Measurements from ENCODE around the gene GABRG3. TPM values are rescaled to one million over a fixed set of nuclear protein-coding genes. Genes with fewer than 3 reads are reported as not detected.

Gene GABRG3
- total RNA-seq, 1 donor from 2014 or later, result not detected

- DNase-seq (ENCODE audit: low spot score), result no peak
These were observed 521.0 kb downstream of the GABRG3 start for GRCh38 chr15:27491666-27492621.

DNA sequence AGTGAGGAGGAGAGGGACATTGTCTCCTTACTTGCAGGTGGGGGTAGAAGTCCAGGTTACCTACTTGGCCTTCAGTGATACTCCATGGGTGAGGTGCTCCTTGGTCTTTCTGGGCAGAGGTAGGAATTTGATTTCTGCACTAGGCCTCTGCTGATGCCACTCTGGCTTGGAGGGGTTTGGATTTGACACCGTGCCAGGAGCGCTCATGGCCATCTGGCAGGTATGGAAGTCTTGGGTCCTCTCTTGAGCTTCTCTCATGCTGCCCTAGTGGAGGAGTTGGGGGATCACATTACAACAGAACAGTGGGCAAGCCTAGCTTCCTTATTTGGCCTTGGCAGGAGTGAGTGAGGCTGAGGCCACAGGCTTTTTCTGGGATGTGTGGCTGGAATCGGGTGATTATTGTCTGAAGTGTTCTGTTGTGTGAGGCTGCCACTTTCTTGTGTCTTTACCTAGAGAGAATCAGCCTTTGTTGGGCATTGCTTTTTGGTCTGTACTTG, 525.0 kb downstream of the GABRG3 start:
- DNase-seq (ENCODE audit: low spot score), result no peak

GRCh38 chr15:27498700-27499099, 527.7 kb downstream of the GABRG3 start:
- DNase-seq (ENCODE audit: low spot score), result no peak

DNA sequence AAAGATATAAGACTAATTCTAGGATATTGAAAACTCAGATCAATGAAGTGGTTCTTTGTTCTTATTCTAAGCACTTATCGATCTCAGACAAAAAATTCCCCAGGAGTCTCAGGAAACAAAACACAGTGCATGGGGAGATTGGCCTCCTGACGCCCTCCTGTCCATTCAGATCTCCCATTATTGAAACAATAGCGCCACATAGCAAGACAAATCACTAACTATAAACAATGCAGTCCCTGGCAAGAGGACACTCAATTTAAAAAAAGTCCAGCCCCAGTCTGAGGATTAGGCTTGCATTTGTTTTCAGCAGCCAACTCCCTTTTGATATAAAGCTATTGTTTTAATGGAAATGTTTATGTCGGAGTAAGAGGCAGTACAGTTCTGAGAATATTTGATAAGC, 528.2 kb downstream of the GABRG3 start:
- no peak for DNase-seq (ENCODE audit: low spot score)

DNA sequence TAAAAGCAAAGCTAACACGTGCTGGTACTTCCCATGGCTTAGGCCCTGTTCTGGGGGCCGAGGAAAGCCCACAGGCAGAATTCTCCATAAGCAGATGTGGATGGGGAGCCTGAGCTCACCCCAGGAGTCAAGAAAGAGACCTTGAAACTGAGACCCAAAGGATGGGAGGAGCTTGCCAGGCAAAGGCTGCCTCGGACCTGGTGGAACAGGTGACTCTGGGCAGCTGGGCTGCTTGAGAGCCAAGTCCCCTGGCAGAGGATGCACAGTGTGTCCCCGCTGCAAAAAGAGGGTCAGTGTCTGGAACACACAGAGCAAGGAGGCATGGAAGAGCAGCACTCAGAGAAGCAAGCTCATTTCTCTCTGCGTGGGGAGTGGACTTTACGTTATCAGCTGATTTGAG, 528.7 kb downstream of the GABRG3 start:
- no peak for DNase-seq (ENCODE audit: low spot score)

GRCh38 chr15:27500206-27500605, 529.2 kb downstream of the GABRG3 start:
- DNase-seq (ENCODE audit: low spot score), result no peak

GRCh38 chr15:27506752-27507151, 535.8 kb downstream of the GABRG3 start:
- DNase-seq (ENCODE audit: low spot score), result no peak

DNA sequence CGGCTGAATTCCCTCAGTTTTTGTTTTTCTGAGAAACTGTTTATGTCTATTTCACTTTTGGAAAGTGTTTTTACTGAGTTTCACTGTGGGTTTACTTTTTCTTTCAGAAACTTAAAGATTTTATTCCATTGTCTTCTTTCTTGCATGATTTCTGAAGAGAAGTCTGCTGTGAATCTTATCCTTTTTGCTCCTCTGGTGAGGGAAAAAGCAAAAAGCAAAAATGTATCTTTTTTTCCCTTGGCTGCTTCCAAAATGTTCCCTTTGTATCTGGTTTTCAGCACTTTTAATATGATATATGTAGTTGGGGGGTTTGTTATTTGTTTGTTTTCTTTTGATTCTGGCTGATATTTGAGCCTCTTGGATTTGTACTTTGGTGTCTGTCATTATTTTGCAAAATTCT, 538.0 kb downstream of the GABRG3 start:
- DNase-seq (ENCODE audit: low spot score), result no peak

GRCh38 chr15:27512281-27513001, 541.5 kb downstream of the GABRG3 start:
- no peak for DNase-seq (ENCODE audit: low spot score)

DNA sequence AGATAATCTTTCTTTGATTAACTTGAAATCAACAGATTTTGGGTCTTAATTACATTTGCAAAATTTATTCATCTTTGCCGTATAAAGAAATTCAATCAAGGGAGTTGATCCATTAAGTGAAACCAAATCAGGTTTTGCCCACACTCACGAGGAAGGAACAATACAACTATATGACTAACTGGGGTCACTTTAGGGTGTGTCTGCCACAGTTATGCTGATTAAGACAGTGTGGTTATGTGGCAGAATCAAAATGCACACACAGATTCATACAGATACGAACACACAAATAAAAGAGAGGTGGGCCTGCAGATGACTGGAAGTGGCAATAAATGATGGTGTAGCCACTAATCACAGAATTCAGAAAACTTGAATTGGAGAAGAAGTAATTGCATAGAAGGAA, 543.5 kb downstream of the GABRG3 start:
- DNase-seq (ENCODE audit: low spot score), result no peak

GRCh38 chr15:27527490-27528067, 556.6 kb downstream of the GABRG3 start:
- DNase-seq (ENCODE audit: low spot score), result no peak

GRCh38 chr15:27529399-27529798, 558.4 kb downstream of the GABRG3 start:
- no peak for DNase-seq (ENCODE audit: low spot score)

- DNase-seq (ENCODE audit: low spot score), result no peak
These were observed 560.0 kb downstream of the GABRG3 start for GRCh38 chr15:27530994-27531393.

DNA sequence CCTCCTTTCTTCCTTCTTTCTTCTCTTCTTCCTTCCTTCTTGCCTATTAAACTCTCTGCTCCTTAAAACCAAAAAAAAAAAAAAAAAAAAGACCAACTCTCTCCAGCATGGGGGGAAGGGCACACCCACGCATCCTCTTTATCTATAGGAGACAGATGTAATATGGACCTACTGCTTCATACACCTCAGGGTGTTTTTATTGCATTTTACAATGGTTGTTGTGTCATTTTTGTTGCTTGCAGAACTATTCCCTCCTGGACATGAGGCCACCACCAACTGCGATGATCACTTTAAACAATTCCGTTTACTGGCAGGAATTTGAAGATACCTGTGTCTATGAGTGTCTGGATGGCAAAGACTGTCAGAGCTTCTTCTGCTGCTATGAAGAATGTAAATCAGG, 561.4 kb downstream of the GABRG3 start:
- DNase-seq (ENCODE audit: low spot score), result no peak

DNA sequence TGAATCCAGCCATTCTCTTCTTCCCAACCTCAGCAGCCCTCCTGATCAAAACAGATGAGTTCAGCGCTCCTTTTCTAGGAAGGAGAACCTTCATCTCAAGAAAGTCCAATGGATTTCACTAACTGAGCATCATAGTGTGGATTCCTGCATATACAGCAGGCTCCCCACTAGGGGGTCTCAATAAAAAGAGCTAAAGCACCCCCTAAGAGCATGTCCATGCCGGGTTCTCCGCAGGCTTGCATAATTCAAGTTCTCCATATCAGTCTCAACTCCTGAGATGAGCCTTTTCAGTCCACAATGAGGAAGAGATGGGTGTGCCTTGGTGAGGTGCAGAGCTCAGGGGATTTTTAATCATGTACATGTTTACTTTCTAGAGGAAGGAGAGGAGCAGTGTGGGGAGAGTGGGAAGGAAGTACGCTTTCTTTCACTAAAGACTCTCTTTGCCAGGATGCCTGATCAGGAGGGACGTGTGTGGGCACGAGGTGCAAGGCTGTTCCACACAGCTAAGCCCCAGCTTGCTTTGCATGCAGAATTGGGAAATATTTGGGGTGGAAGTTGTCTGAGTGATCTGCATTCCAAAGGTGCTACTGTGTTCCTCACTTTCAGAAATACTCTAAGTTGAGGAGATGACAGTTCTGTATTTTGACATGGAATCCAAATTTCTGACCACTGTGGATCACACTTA, 564.6 kb downstream of the GABRG3 start:
- DNase-seq (ENCODE audit: low spot score), result no peak

DNA sequence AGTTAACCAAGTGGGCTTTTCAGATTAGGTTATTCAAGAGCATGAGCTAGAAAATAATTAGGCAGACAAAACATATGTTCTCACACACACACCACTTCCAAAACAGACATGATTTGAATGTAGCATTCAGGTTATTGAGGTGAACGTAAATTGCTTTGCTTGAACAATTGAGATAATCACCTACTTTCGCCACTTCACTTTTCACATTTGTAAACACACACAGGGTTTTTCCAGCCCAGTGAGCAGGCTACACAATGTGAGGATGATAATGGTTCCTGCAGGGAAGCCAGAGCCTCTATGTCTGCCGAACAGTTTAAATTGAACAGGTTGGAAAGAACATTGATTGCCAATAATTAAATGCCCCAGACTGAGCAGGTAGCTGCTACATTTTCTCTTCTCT, 567.3 kb downstream of the GABRG3 start:
- DNase-seq (ENCODE audit: low spot score), result no peak

DNA sequence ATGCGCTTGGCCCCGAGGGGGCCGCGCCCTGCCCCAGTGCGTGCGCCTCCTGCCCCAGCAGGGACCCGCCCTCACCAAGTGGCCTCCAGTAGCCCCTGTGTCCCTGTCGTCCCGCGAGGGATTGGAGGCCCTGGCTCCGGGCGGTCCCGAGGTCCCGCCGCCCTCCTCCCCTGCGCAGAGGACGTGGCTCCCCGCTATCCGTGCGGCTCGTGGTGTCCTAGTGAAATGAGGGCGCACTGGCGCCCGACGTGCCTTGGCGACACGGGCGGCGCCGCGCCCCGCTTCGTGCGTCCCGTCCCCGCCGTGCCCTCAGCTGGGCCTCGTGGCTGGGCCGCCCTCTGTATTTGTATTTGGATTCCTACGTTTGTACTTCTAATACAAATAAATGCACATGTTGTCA, 570.6 kb downstream of the GABRG3 start:
- no peak for DNase-seq (ENCODE audit: low spot score)

- DNase-seq (ENCODE audit: low spot score), result no peak
These were observed 574.7 kb downstream of the GABRG3 start for GRCh38 chr15:27545494-27546255.

DNA sequence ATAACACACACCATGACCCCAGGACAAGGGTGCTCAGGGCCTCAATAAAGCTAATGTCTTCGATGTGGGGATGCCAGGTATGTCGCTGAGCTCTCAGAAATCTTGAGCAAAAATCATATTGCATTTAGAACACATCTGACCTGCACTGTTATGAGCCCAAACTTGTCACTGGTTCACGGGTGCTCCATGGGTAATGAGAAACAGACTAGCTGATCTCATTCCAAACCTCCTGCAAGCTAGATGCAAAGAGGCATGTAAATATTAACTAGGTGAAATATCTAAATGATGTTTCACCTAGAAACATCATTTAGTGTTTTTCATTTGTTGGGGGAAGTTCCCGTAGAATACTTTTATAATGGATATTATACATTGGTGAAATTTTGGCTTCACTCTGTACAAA, 578.8 kb downstream of the GABRG3 start:
- DNase-seq (ENCODE audit: low spot score), result no peak

DNA sequence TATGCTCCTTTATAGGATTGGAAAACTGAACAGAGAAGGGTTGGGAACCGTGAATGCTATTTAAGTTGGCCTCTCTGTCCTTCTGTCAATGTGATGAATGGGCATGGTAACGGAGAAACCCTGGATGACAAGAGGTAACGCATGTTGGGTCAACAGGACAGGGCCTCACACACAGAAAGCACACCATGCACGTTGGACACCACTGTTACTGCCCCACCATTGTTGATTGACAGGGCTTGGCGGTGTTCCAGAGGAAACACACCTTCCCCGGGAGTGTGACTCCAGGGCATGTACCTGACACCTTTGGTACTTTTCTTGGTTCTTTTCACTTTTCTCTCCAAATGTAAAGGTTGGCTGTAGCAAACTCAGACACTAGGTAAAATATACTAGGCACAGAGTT, 579.7 kb downstream of the GABRG3 start:
- no peak for DNase-seq (ENCODE audit: low spot score)

DNA sequence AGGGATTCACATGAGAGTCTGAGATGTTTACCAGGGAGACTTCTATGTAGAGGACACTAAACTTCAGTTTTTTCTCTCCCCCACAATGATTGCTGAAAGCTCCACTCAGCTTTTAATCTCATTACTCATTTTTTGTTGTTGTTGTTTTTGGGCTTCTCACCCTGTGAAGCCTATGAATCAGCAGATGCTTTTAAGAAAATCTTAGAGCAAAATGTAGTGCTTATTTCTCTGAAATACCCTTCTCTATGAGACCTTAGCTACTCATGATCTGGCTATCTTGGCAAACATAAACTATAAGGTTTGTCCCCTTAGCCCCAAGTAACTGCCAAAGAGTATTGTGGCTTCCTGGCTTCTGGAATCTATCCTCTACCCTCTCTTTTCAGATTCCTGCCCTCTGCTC, 590.8 kb downstream of the GABRG3 start:
- DNase-seq (ENCODE audit: low spot score), result no peak

Measured in mesenteric fat pad (tissue), 1 donor.